GM21576 (cell line): ENCODE data around the gene NCAN.
"Not testable (repeated sequence)": the region's sequence is repeated elsewhere in the genome, so short reads cannot be mapped to it uniquely, and the experiment has no call there.

Source experiments
- ATAC-seq: cut with Tn5 transposase; IDR thresholded peaks from one replicate; pipeline ENCODE4 v1.9.1; 2021; ENCODE audit warnings: mild to moderate bottlenecking, moderate library complexity; ENCODE audit not compliant: unreplicated experiment

NCAN gene

GRCh38 chr19:19211499-19212420 lies at the start of gene NCAN:
Gene NCAN, plus strand, starts transcription at chr19:19211958. Its CDS starts 4,996 bp downstream, at chr19:19216954.
- ATAC-seq: no peak

GRCh38 chr19:19162495-19162894 lies 49.3 kb upstream of the NCAN start:
- ATAC-seq: no peak

GRCh38 chr19:19165396-19165795 lies 46.4 kb upstream of the NCAN start:
- ATAC-seq: no peak

- ATAC-seq: no peak
Observed at GRCh38 chr19:19167612-19168011, 44.1 kb upstream of the NCAN start.

GRCh38 chr19:19169236-19170052 lies 42.3 kb upstream of the NCAN start:
- ATAC-seq: no peak

GRCh38 chr19:19170053-19170872 lies 41.5 kb upstream of the NCAN start, which contains the start of gene MEF2B:
Gene MEF2B, minus strand, starts transcription at chr19:19170263. Its CDS starts 19,528 bp downstream, at chr19:19150735.
- ATAC-seq: peak; percentile 79

- ATAC-seq: no peak
Observed at GRCh38 chr19:19170873-19171672, 40.7 kb upstream of the NCAN start.

GRCh38 chr19:19171821-19172532 lies 39.8 kb upstream of the NCAN start:
- ATAC-seq: no peak

- ATAC-seq: not testable (repeated sequence)
Observed at GRCh38 chr19:19173243-19173642, 38.5 kb upstream of the NCAN start.

GRCh38 chr19:19176950-19177349 lies 34.8 kb upstream of the NCAN start:
- no peak for ATAC-seq

- no peak for ATAC-seq
Observed at GRCh38 chr19:19179548-19180441, 32.0 kb upstream of the NCAN start.

GRCh38 chr19:19181488-19181998 lies 30.2 kb upstream of the NCAN start:
- no peak for ATAC-seq

- ATAC-seq: no peak
Observed at GRCh38 chr19:19185853-19186740, 25.7 kb upstream of the NCAN start.

GRCh38 chr19:19186742-19187141 lies 25.0 kb upstream of the NCAN start:
- ATAC-seq: no peak

GRCh38 chr19:19191768-19192077 lies 20.0 kb upstream of the NCAN start:
- ATAC-seq: no peak

- ATAC-seq: peak; percentile 84
Observed at GRCh38 chr19:19192078-19192882, 19.5 kb upstream of the NCAN start, which contains the start of the genes BORCS8 and RFXANK. Gene BORCS8, minus strand, starts transcription at chr19:19192152. Its CDS starts 35 bp downstream, at chr19:19192117. Gene RFXANK, plus strand, starts transcription at chr19:19192258. Its CDS starts 1,689 bp downstream, at chr19:19193947.
